BLaER1 (cell line): ENCODE results near the gene TSGA10IP.

ENCODE experiments used
- H3K27ac ChIP-seq: shearing (Covaris generic); formaldehyde crosslinking; 2 replicates; pipeline ENCODE4 v1.8.1; 2022
- H3K27me3 ChIP-seq: shearing (Covaris generic); formaldehyde crosslinking; 2 replicates; pipeline ENCODE4 v1.8.1; 2022
- H3K36me3 ChIP-seq: shearing (Covaris generic); formaldehyde crosslinking; 2 replicates; pipeline ENCODE4 v1.8.1; 2022
- H3K4me1 ChIP-seq: shearing (Covaris generic); formaldehyde crosslinking; 2 replicates; pipeline ENCODE4 v1.8.1; 2022
- H3K4me2 ChIP-seq: shearing (Covaris generic); formaldehyde crosslinking; 2 replicates; pipeline ENCODE4 v1.8.1; 2022
- H3K4me3 ChIP-seq: shearing (Covaris generic); formaldehyde crosslinking; 2 replicates; pipeline ENCODE4 v1.8.1; 2022
- H3K9ac ChIP-seq: shearing (Covaris generic); formaldehyde crosslinking; 2 replicates; pipeline ENCODE4 v1.8.1; 2022
- H3K9me3 ChIP-seq: shearing (Covaris generic); formaldehyde crosslinking; 2 replicates; pipeline ENCODE4 v1.8.1; 2022
- H4K20me1 ChIP-seq: shearing (Covaris generic); formaldehyde crosslinking; 2 replicates; pipeline ENCODE4 v1.8.1; 2022
- Cebpa-rat ChIP-seq: shearing (Covaris generic); IDR thresholded peaks from 2 replicates; pipeline ENCODE4 v1.8.1; 2022

TSGA10IP gene

GRCh38 chr11:65968600-65969482 lies 23.6 kb downstream of the TSGA10IP start:
- H3K9me3 ChIP-seq: no peaks in the 10 kb centered on the region
- H3K9ac ChIP-seq: no peak overlapping the region
- no peak overlapping the region for H3K27ac ChIP-seq
- H3K36me3 ChIP-seq: peaks cover 91% of the 10 kb centered on the region
- H3K4me3 ChIP-seq: no peak overlapping the region
- no peaks in the 10 kb centered on the region for H3K27me3 ChIP-seq
- H4K20me1 ChIP-seq: peaks cover 28% of the 10 kb centered on the region
- TF ChIP-seq Cebpa-rat: no peak
- H3K4me1 ChIP-seq: peaks cover under 1% of the 10 kb centered on the region
- no peak overlapping the region for H3K4me2 ChIP-seq

GRCh38 chr11:65972116-65972515 lies 26.8 kb downstream of the TSGA10IP start:
- H3K9me3 ChIP-seq: no peaks in the 10 kb centered on the region
- no peak overlapping the region for H3K9ac ChIP-seq
- no peak overlapping the region for H3K4me2 ChIP-seq
- H3K27me3 ChIP-seq: no peaks in the 10 kb centered on the region
- peaks cover 91% of the 10 kb centered on the region for H3K36me3 ChIP-seq
- no peak overlapping the region for H3K4me3 ChIP-seq
- TF ChIP-seq Cebpa-rat: no peak
- H3K27ac ChIP-seq: no peak overlapping the region
- H3K4me1 ChIP-seq: no peaks in the 10 kb centered on the region
- H4K20me1 ChIP-seq: peaks cover 14% of the 10 kb centered on the region

- TF ChIP-seq Cebpa-rat: no peak
- peaks cover 91% of the 10 kb centered on the region for H3K36me3 ChIP-seq
These were observed 28.3 kb downstream of the TSGA10IP start for GRCh38 chr11:65973439-65974110.

GRCh38 chr11:65975771-65976170 lies 30.5 kb downstream of the TSGA10IP start:
- no peak for TF ChIP-seq Cebpa-rat
- no peak overlapping the region for H3K27ac ChIP-seq

More at GRCh38 chr11:65973439-65974110, 28.3 kb downstream of the TSGA10IP start:
- H3K27me3 ChIP-seq: no peaks in the 10 kb centered on the region
- H3K4me1 ChIP-seq: no peaks in the 10 kb centered on the region
- H3K27ac ChIP-seq: no peak overlapping the region
- H3K4me2 ChIP-seq: no peak overlapping the region
- H3K9me3 ChIP-seq: no peaks in the 10 kb centered on the region
- H3K4me3 ChIP-seq: no peak overlapping the region
- H3K9ac ChIP-seq: no peak overlapping the region
- H4K20me1 ChIP-seq: peaks cover 12% of the 10 kb centered on the region

GRCh38 chr11:65976216-65977176 lies 31.2 kb downstream of the TSGA10IP start:
- peaks cover 89% of the 10 kb centered on the region for H3K36me3 ChIP-seq

More at GRCh38 chr11:65975771-65976170, 30.5 kb downstream of the TSGA10IP start:
- H3K27me3 ChIP-seq: no peaks in the 10 kb centered on the region
- no peak overlapping the region for H3K9ac ChIP-seq
- H4K20me1 ChIP-seq: no peaks in the 10 kb centered on the region; the same call in 1 of the 2 replicates
- no peak overlapping the region for H3K4me2 ChIP-seq
- H3K4me3 ChIP-seq: no peak overlapping the region
- H3K9me3 ChIP-seq: no peaks in the 10 kb centered on the region
- H3K36me3 ChIP-seq: peaks cover 90% of the 10 kb centered on the region
- H3K4me1 ChIP-seq: peaks cover under 1% of the 10 kb centered on the region; the same call in 1 of the 2 replicates

GRCh38 chr11:65977621-65978390 lies 32.5 kb downstream of the TSGA10IP start:
- no peaks in the 10 kb centered on the region for H4K20me1 ChIP-seq
- H3K4me3 ChIP-seq: no peak overlapping the region
- H3K9me3 ChIP-seq: no peaks in the 10 kb centered on the region
- no peaks in the 10 kb centered on the region for H3K27me3 ChIP-seq
- peaks cover 76% of the 10 kb centered on the region for H3K36me3 ChIP-seq
- no peak overlapping the region for H3K4me2 ChIP-seq
- TF ChIP-seq Cebpa-rat: no peak
- no peak overlapping the region for H3K9ac ChIP-seq
- peaks cover 7% of the 10 kb centered on the region; the same call in 1 of the 2 replicates for H3K4me1 ChIP-seq
- H3K27ac ChIP-seq: no peak overlapping the region

More at GRCh38 chr11:65976216-65977176, 31.2 kb downstream of the TSGA10IP start:
- TF ChIP-seq Cebpa-rat: no peak
- no peaks in the 10 kb centered on the region for H3K27me3 ChIP-seq
- peaks cover 7% of the 10 kb centered on the region; the same call in 1 of the 2 replicates for H3K4me1 ChIP-seq
- H3K9me3 ChIP-seq: no peaks in the 10 kb centered on the region
- H3K27ac ChIP-seq: no peak overlapping the region
- no peak overlapping the region for H3K9ac ChIP-seq
- H3K4me2 ChIP-seq: no peak overlapping the region
- no peaks in the 10 kb centered on the region; the same call in 1 of the 2 replicates for H4K20me1 ChIP-seq
- no peak overlapping the region for H3K4me3 ChIP-seq

GRCh38 chr11:65978391-65979238 lies 33.3 kb downstream of the TSGA10IP start:
- no peak for TF ChIP-seq Cebpa-rat

GRCh38 chr11:65979261-65979759 lies 34.0 kb downstream of the TSGA10IP start:
- Histone ChIP-seq H3K27me3 (no peaks in the 10 kb centered on the region), H3K4me2 (no peak overlapping the region), H3K36me3 (peaks cover 69% of the 10 kb centered on the region), H3K4me1 (peaks cover 7% of the 10 kb centered on the region; the same call in 1 of the 2 replicates), H3K4me3 (no peak overlapping the region), H3K9me3 (no peaks in the 10 kb centered on the region), H4K20me1 (no peaks in the 10 kb centered on the region), H3K27ac (no peak overlapping the region), H3K9ac (no peak overlapping the region)
- TF ChIP-seq Cebpa-rat: no peak

More at GRCh38 chr11:65978391-65979238, 33.3 kb downstream of the TSGA10IP start:
- Histone ChIP-seq H3K9me3 (no peaks in the 10 kb centered on the region), H3K9ac (no peak overlapping the region), H3K4me3 (no peak overlapping the region), H3K4me1 (peaks cover 7% of the 10 kb centered on the region; the same call in 1 of the 2 replicates), H3K27me3 (no peaks in the 10 kb centered on the region), H3K36me3 (peaks cover 73% of the 10 kb centered on the region), H3K27ac (no peak overlapping the region), H4K20me1 (no peaks in the 10 kb centered on the region), H3K4me2 (no peak overlapping the region)
